Endothelial cell of umbilical vein (primary cell): Measurements from ENCODE around the gene FAM227B. TPM values are rescaled to one million over a fixed set of nuclear protein-coding genes. Genes with fewer than 3 reads are reported as not detected.

Source experiments
- BruUV-seq: library from RNA; stranded (reverse); fragments of 400-500 nt; replicated peaks from 2 replicates; lab custom pipeline; 2021; lab: Mats Ljungman, UMichigan
- CTCF ChIA-PET: fragments of 300-600, 350-600 bp; sonication (Branson Sonifier 250); formaldehyde crosslinking; loops from one replicate; lab custom pipeline; 2021; ENCODE audit warnings: antibody characterized with exemption, inconsistent platforms; lab: Charles Lee
- POLR2A ChIA-PET: fragments of 300-600, 350-600 bp; sonication (Branson Sonifier 250); formaldehyde crosslinking; loops from one replicate; lab custom pipeline; 2021; ENCODE audit warnings: antibody characterized with exemption, inconsistent platforms; lab: Charles Lee
- DNase-seq: peaks from one replicate; pipeline ENCODE4 v3.0.0-alpha.2; 2011; ENCODE audit warnings: low read depth, low spot score
- FAIRE-seq: peaks from 2 replicates; lab custom pipeline; 2011; peaks lifted over from hg19 to GRCh38; lab: Jason Lieb, UNC
- H2AFZ ChIP-seq: 2 replicates; pipeline ENCODE4 v1.6.0; 2012; ENCODE audit warnings: low read depth, low read length, control low read depth, inconsistent platforms
- H3K27ac ChIP-seq: 2 replicates; pipeline ENCODE4 v1.5.1; 2011; ENCODE audit warnings: low read depth, mild to moderate bottlenecking, control low read depth, low read length, moderate library complexity; ENCODE audit not compliant: insufficient read depth
- H3K27me3 ChIP-seq, 2 experiments: 2 replicates each; pipeline versions ENCODE4 v1.6.0 to v1.6.1; 2011; ENCODE audit warnings: low read length in 2 of 2, mixed read lengths in 1 of 2; ENCODE audit not compliant: control insufficient read depth in 2 of 2, insufficient read depth in 2 of 2
- H3K36me3 ChIP-seq, 2 experiments: 2 replicates in 1 of 2; 3 replicates in 1 of 2; pipeline ENCODE4 v1.5.1; 2011; ENCODE audit warnings: low read length in 2 of 2, mild to moderate bottlenecking in 1 of 2, moderate library complexity in 1 of 2; ENCODE audit not compliant: control insufficient read depth in 2 of 2, insufficient read depth in 2 of 2; ENCODE audit errors: extremely low read depth in 1 of 2
- H3K4me1 ChIP-seq: 3 replicates; pipeline ENCODE4 v1.5.1; 2011; ENCODE audit warnings: mild to moderate bottlenecking, low read length; ENCODE audit not compliant: control insufficient read depth, insufficient read depth; ENCODE audit errors: extremely low read depth
- H3K4me2 ChIP-seq: 2 replicates; pipeline ENCODE4 v1.6.1; 2011; ENCODE audit warnings: low read length, control low read depth, mixed read lengths; ENCODE audit not compliant: insufficient read depth
- H3K4me3 ChIP-seq, 3 experiments: fragments of 200-600 bp in 1 of 3; sonication (generic), shearing (Covaris generic) in 1 of 3; replicated peaks in 1 of 3; 2 replicates each; pipeline ENCODE4 v1.5.1; 2011 to 2016; ENCODE audit warnings: control low read depth in 3 of 3, low read length in 3 of 3, mild to moderate bottlenecking in 2 of 3, inconsistent platforms in 1 of 3, low read depth in 1 of 3, moderate library complexity in 1 of 3; ENCODE audit not compliant: insufficient read depth in 1 of 3
- H3K79me2 ChIP-seq: 2 replicates; pipeline ENCODE4 v1.6.0; 2012; ENCODE audit warnings: low read length, inconsistent platforms; ENCODE audit not compliant: control insufficient read depth, insufficient read depth
- H3K9ac ChIP-seq: replicated peaks from 2 replicates; pipeline ENCODE3; 2011; ENCODE audit warnings: low read length, control low read depth; ENCODE audit not compliant: insufficient read depth; ENCODE audit errors: extremely low read depth
- H3K9me1 ChIP-seq: replicated peaks from 3 replicates; pipeline ENCODE4 v1.6.0; 2011; ENCODE audit warnings: mild to moderate bottlenecking, low read length; ENCODE audit not compliant: control insufficient read depth, insufficient read depth; ENCODE audit errors: extremely low read depth
- H3K9me3 ChIP-seq: replicated peaks from 2 replicates; pipeline ENCODE4 v1.5.1; 2012; ENCODE audit warnings: low read length, inconsistent platforms; ENCODE audit not compliant: control insufficient read depth, insufficient read depth
- H4K20me1 ChIP-seq: replicated peaks from 2 replicates; pipeline ENCODE3; 2011; ENCODE audit warnings: mild to moderate bottlenecking, low read length; ENCODE audit not compliant: control insufficient read depth, insufficient read depth; ENCODE audit errors: extremely low read depth
- EZH2 ChIP-seq: IDR thresholded peaks from 2 replicates; pipeline ENCODE4 v1.6.1; 2012; ENCODE audit warnings: borderline replicate concordance, low read depth, mild to moderate bottlenecking, moderate library complexity, low read length, inconsistent platforms; ENCODE audit not compliant: severe bottlenecking
- FOS ChIP-seq: IDR thresholded peaks from 2 replicates; pipeline ENCODE4 v1.6.1; 2011; ENCODE audit warnings: mild to moderate bottlenecking, low read length, moderate library complexity, borderline replicate concordance; ENCODE audit not compliant: insufficient read depth
- GATA2 ChIP-seq: IDR thresholded peaks from 2 replicates; pipeline ENCODE4 v1.7.0; 2011; ENCODE audit warnings: low read depth, mild to moderate bottlenecking, moderate library complexity, mixed read lengths, low read length; ENCODE audit not compliant: insufficient read length, insufficient read depth
- JUN ChIP-seq: IDR thresholded peaks from 2 replicates; pipeline ENCODE4 v1.6.1; 2011; ENCODE audit warnings: borderline replicate concordance, low read depth; ENCODE audit not compliant: insufficient read length, insufficient read depth
- MYC ChIP-seq: IDR thresholded peaks from one replicate; pipeline ENCODE4 v1.6.1; 2011; ENCODE audit warnings: mild to moderate bottlenecking, low read depth, low read length
- POLR2A ChIP-seq: IDR thresholded peaks from 2 replicates; pipeline ENCODE4 v1.6.1; 2012; ENCODE audit warnings: low read depth, mild to moderate bottlenecking, control low read depth, low read length
- POLR2AphosphoS5 ChIP-seq: IDR thresholded peaks from 2 replicates; pipeline ENCODE4 v1.6.1; 2012; ENCODE audit warnings: low read depth, mild to moderate bottlenecking, control low read depth, low read length, moderate library complexity; ENCODE audit not compliant: insufficient read depth
- dilution Hi-C: fragments of 300-500 bp; cut with MboI; formaldehyde crosslinking; loops from one replicate; pipeline ENCODE4 v1.15.0; 2019; ENCODE audit warnings: low sequenced_read_pairs; ENCODE audit not compliant: extremely low pct_ligation_motif_present
- intact Hi-C: fragments of 100-400 bp; cut with micrococcal nuclease; formaldehyde crosslinking; loops from one replicate; pipeline ENCODE4 v1.10.0; 2022
- polyA plus RNA-seq, 4 experiments: library from polyadenylated mRNA; depleted of rRNA in 3 of 4; stranded (reverse) in 3 of 4; unstranded in 1 of 4; fragments of >200 nt; gene quantifications; 2 replicates each; pipeline versions ENCODE4 v1.2.1 to v1.2.3, GENCODE V29; 2011 to 2012; ENCODE audit warnings: missing spikeins in 1 of 4
- total RNA-seq: library from RNA; stranded (reverse); gene quantifications from 2 replicates; pipeline ENCODE4 v1.2.3, GENCODE V29; 2021
- TF ChIP-seq, protein P1 (sequence below), 2 donors: IDR thresholded peaks; 1 replicate in 1 of 2; 2 replicates in 1 of 2; pipeline ENCODE4 v1.5.1; 2011; ENCODE audit warnings: low read length in 2 of 2, mild to moderate bottlenecking in 2 of 2, moderate library complexity in 2 of 2, control low read depth in 1 of 2, inconsistent platforms in 1 of 2, low read depth in 1 of 2; ENCODE audit not compliant: insufficient read depth in 1 of 2; ENCODE audit errors: extremely low read depth in 1 of 2
- TF ChIP-seq, protein P2 (sequence below): IDR thresholded peaks from 2 replicates; pipeline ENCODE4 v1.6.1; 2011; ENCODE audit not compliant: insufficient read depth, insufficient read length

The FAM227B gene
- total and polyA plus RNA-seq, 2 donors (not counting 3 experiments of a cell fraction or from before 2014, with no cell fraction given): 1.5 to 1.8 TPM

- H3K4me2 ChIP-seq: no peak overlapping the region
- DNase-seq (no peak), FAIRE-seq (no peak)
- H4K20me1 ChIP-seq: no peaks in the 10 kb centered on the region
- H3K4me1 ChIP-seq: no peaks in the 10 kb centered on the region
- H3K9me1 ChIP-seq: no peaks in the 10 kb centered on the region
- no peaks in the 10 kb centered on the region for H3K36me3 ChIP-seq
- no peak overlapping the region for H2AFZ ChIP-seq
- CTCF ChIA-PET: no interaction called here
- TF ChIP-seq POLR2A: no peak
- TF ChIP-seq, protein P1, sequence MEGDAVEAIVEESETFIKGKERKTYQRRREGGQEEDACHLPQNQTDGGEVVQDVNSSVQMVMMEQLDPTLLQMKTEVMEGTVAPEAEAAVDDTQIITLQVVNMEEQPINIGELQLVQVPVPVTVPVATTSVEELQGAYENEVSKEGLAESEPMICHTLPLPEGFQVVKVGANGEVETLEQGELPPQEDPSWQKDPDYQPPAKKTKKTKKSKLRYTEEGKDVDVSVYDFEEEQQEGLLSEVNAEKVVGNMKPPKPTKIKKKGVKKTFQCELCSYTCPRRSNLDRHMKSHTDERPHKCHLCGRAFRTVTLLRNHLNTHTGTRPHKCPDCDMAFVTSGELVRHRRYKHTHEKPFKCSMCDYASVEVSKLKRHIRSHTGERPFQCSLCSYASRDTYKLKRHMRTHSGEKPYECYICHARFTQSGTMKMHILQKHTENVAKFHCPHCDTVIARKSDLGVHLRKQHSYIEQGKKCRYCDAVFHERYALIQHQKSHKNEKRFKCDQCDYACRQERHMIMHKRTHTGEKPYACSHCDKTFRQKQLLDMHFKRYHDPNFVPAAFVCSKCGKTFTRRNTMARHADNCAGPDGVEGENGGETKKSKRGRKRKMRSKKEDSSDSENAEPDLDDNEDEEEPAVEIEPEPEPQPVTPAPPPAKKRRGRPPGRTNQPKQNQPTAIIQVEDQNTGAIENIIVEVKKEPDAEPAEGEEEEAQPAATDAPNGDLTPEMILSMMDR (IDR thresholded peaks at IDR 0.05; ENCODE audit: extremely low read depth in 1 of 2, insufficient read depth in 1 of 2, low read depth in 1 of 2, low read length in 2 of 2): no peak
- TF ChIP-seq POLR2AphosphoS5: no peak
- no peak for TF ChIP-seq JUN
- TF ChIP-seq EZH2: no peak
- TF ChIP-seq, protein P2, sequence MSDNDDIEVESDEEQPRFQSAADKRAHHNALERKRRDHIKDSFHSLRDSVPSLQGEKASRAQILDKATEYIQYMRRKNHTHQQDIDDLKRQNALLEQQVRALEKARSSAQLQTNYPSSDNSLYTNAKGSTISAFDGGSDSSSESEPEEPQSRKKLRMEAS: no peak
- no peak for TF ChIP-seq GATA2
- TF ChIP-seq MYC: no peak
- no peak for TF ChIP-seq FOS
- POLR2A ChIA-PET: no interaction called here
- BruUV-seq: no TSS peak
- no peaks in the 10 kb centered on the region for H3K27me3 ChIP-seq
- no peak overlapping the region for H3K4me3 ChIP-seq
- H3K9ac ChIP-seq: no peak overlapping the region
- H3K79me2 ChIP-seq: no peaks in the 10 kb centered on the region
- dilution Hi-C loops: no loop called here
- no peak overlapping the region for H3K27ac ChIP-seq
- H3K9me3 ChIP-seq: no peaks in the 10 kb centered on the region
- intact Hi-C loops: no loop called here
These were observed 47.2 kb downstream of the FAM227B start for GRCh38 chr15:49573421-49573820.
